K562 (cell line): ENCODE data around the gene RASIP1. TPM values are rescaled to one million over a fixed set of nuclear protein-coding genes. Genes with fewer than 3 reads are reported as not detected.

Source experiments
- CBFA2T2 ChIP-seq: fragments of 450-650 bp; conservative IDR thresholded peaks from 2 replicates; pipeline ENCODE4 v1.6.1; 2017; ENCODE audit warnings: mild to moderate bottlenecking
- CBX8 ChIP-seq: fragments of 200-600 bp; sonication (generic); IDR thresholded peaks from 2 replicates; pipeline ENCODE4 v1.6.1; 2012; ENCODE audit warnings: borderline replicate concordance, mixed run types, low read depth, mild to moderate bottlenecking, moderate library complexity, mixed read lengths, low read length, control low read depth, inconsistent platforms; ENCODE audit not compliant: poor library complexity, severe bottlenecking; ENCODE audit errors: extremely low read depth
- COPS2 ChIP-seq: fragments of 450-650 bp; conservative IDR thresholded peaks from 2 replicates; pipeline ENCODE4 v1.6.1; 2016; ENCODE audit warnings: mild to moderate bottlenecking, moderate library complexity
- CREBBP ChIP-seq: IDR thresholded peaks from one replicate; pipeline ENCODE4 v1.6.1; 2012; ENCODE audit warnings: low read depth, mild to moderate bottlenecking, control low read depth, inconsistent platforms, low read length
- DEAF1 ChIP-seq: fragments of 450-650 bp; formaldehyde crosslinking; IDR thresholded peaks from 2 replicates; pipeline ENCODE4 v1.4.0; 2020; ENCODE audit warnings: mild to moderate bottlenecking, moderate library complexity
- ELF2 ChIP-seq: fragments of 250-450 bp; sonication (Bioruptor Pico); IDR thresholded peaks from 2 replicates; pipeline ENCODE4 v1.5.0; 2021; ENCODE audit warnings: mild to moderate bottlenecking
- HDAC1 ChIP-seq, 2 experiments: fragments of 450-650 bp; IDR thresholded peaks; 2 replicates each; pipeline ENCODE4 v1.6.1; 2016 to 2017; ENCODE audit warnings: inconsistent platforms in 1 of 2, mild to moderate bottlenecking in 1 of 2, moderate library complexity in 1 of 2
- LEF1 ChIP-seq: fragments of 450-650 bp; IDR thresholded peaks from 2 replicates; pipeline ENCODE4 v1.6.1; 2016; ENCODE audit warnings: mild to moderate bottlenecking
- MYNN ChIP-seq, 2 experiments: sonication (generic); formaldehyde crosslinking in 1 of 2; IDR thresholded peaks; 2 replicates each; pipeline versions ENCODE4 v1.5.0 to v1.6.1; 2016 to 2020; ENCODE audit warnings: antibody characterized with exemption in 1 of 2, missing genetic modification reagents in 1 of 2
- NFE2L1 ChIP-seq: fragments of 450-650 bp; IDR thresholded peaks from 2 replicates; pipeline ENCODE4 v1.6.1; 2016; ENCODE audit warnings: missing genetic modification characterization, low read depth, mild to moderate bottlenecking, missing compliant biosample characterization, moderate library complexity, borderline replicate concordance
- POLR2AphosphoS5 ChIP-seq: IDR thresholded peaks from 2 replicates; pipeline ENCODE4 v1.6.1; 2011; ENCODE audit warnings: mild to moderate bottlenecking, low read depth, low read length, moderate library complexity; ENCODE audit not compliant: control insufficient read depth, insufficient read depth
- RAD51 ChIP-seq: fragments of 450-650 bp; IDR thresholded peaks from 2 replicates; pipeline ENCODE4 v1.7.1; 2016; ENCODE audit warnings: low read depth, mild to moderate bottlenecking, borderline replicate concordance
- RBM25 ChIP-seq: fragments of 200-400 bp; formaldehyde crosslinking; IDR thresholded peaks from 2 replicates; pipeline ENCODE4 v1.6.1; 2018; ENCODE audit warnings: low read length, low read depth, moderate library complexity; ENCODE audit not compliant: severe bottlenecking
- ZBTB17 ChIP-seq: fragments of 450-650 bp; formaldehyde crosslinking; IDR thresholded peaks from 2 replicates; pipeline ENCODE4 v1.4.0; 2020; ENCODE audit warnings: mild to moderate bottlenecking
- ZNF124 ChIP-seq: sonication (generic); formaldehyde crosslinking; IDR thresholded peaks from 2 replicates; pipeline ENCODE4 v1.8.1; 2022; ENCODE audit warnings: missing genetic modification reagents
- ZNF134 ChIP-seq: fragments of 250-450 bp; sonication (Bioruptor Pico); conservative IDR thresholded peaks from 2 replicates; pipeline ENCODE4 v1.4.0; 2020
- ZNF398 ChIP-seq: fragments of 250-450 bp; sonication (Bioruptor Pico); IDR thresholded peaks from 2 replicates; pipeline ENCODE4 v1.8.0; 2021; ENCODE audit warnings: moderate library complexity, mild to moderate bottlenecking, inconsistent platforms
- ZNF584 ChIP-seq: fragments of 200-800 bp; sonication (Bioruptor generic); IDR thresholded peaks from 2 replicates; pipeline ENCODE4 v1.6.1; 2016; ENCODE audit warnings: low read depth, mild to moderate bottlenecking, missing genetic modification characterization, missing compliant biosample characterization
- ZNF696 ChIP-seq: fragments of 250-450 bp; sonication (Bioruptor Pico); conservative IDR thresholded peaks from 2 replicates; pipeline ENCODE4 v1.4.0; 2020; ENCODE audit warnings: mild to moderate bottlenecking, moderate library complexity
- polyA plus RNA-seq, 8 experiments: library from polyadenylated mRNA; depleted of rRNA in 4 of 8; stranded (reverse) in 5 of 8; unstranded in 3 of 8; fragments of >200 nt; fragmentation: Nextera tagmentation in 2 of 8; fragmentation: Illumina TruSeq in 1 of 8; extraction: Ambion mirVana in 2 of 8; extraction: Trizol in 1 of 8; gene quantifications; 2 replicates each; pipeline versions ENCODE4 v1.2.1 to v1.2.3, GENCODE V29; 2011 to 2014; ENCODE audit warnings: inconsistent platforms in 1 of 8, missing spikeins in 1 of 8
- total RNA-seq, 7 experiments: library from RNA; depleted of rRNA in 6 of 7; stranded (reverse); fragments of >200 nt in 6 of 7; fragmentation: Illumina TruSeq in 2 of 7; extraction: Trizol in 2 of 7; gene quantifications; 2 replicates each; pipeline versions ENCODE4 v1.2.1 to v1.2.3, GENCODE V29; 2011 to 2021; ENCODE audit warnings: low replicate concordance in 1 of 7

RASIP1 gene
- total and polyA plus RNA-seq, 9 of the 15 experiments (the other 6 are each of a cell fraction or from before 2014, with no cell fraction given): 0.20 to 4.7 (median 1.5) TPM

- TF ChIP-seq ZNF124 (CRISPR knock-in tag) (no peak), DEAF1 (CRISPR knock-in tag) (no peak), CBFA2T2 (peak; percentile 22; the same call in 1 of the 2 replicates), NFE2L1 (no peak), ELF2 (CRISPR knock-in tag) (no peak), ZBTB17 (CRISPR knock-in tag) (no peak), POLR2AphosphoS5 (no peak), RAD51 (no peak), LEF1 (no peak), CREBBP (no peak), MYNN (IDR thresholded peaks at IDR 0.05) (no peak), MYNN (CRISPR knock-in tag; IDR thresholded peaks at IDR 0.05) (no peak), ZNF398 (CRISPR knock-in tag) (no peak), HDAC1 (IDR thresholded peaks at IDR 0.05) (peak in 1 of 2 experiments; percentile 44; a peak in 1 of 4 replicates), ZNF696 (CRISPR knock-in tag) (no peak), COPS2 (no peak), CBX8 (no peak), ZNF134 (CRISPR knock-in tag) (no peak), RBM25 (no peak), ZNF584 (CRISPR knock-in tag) (peak; percentile 75; the same call in 1 of the 2 replicates)
These were observed 59.3 kb downstream of the RASIP1 start (continued) for GRCh38 chr19:48681127-48681470.
